H9 (cell line): Measurements from ENCODE around the gene SLC44A3. TPM values are rescaled to one million over a fixed set of nuclear protein-coding genes. Genes with fewer than 3 reads are reported as not detected.

Source experiments
- DNase-seq: peaks from one replicate; pipeline ENCODE4 v3.0.0-alpha.2; 2017
- H2AFZ ChIP-seq: one replicate; pipeline ENCODE4 v1.6.1; 2013; ENCODE audit warnings: mild to moderate bottlenecking, low read length, control low read depth, moderate library complexity
- H2AK5ac ChIP-seq: 2 replicates; pipeline ENCODE4 v1.6.1; 2013; ENCODE audit warnings: low read length, control low read depth, mixed read lengths; ENCODE audit not compliant: insufficient read length
- H2BK120ac ChIP-seq: one replicate; pipeline ENCODE4 v1.6.1; 2013; ENCODE audit warnings: low read depth, mild to moderate bottlenecking, low read length, control low read depth, inconsistent platforms; ENCODE audit not compliant: poor library complexity, severe bottlenecking
- H2BK12ac ChIP-seq: 2 replicates; pipeline ENCODE4 v1.6.1; 2013; ENCODE audit warnings: low read length, control low read depth, mixed read lengths, low read depth; ENCODE audit not compliant: insufficient read length
- H2BK15ac ChIP-seq: 2 replicates; pipeline ENCODE4 v1.6.1; 2013; ENCODE audit warnings: low read depth, low read length, control low read depth
- H2BK20ac ChIP-seq: one replicate; pipeline ENCODE4 v1.6.1; 2013; ENCODE audit warnings: low read depth, mild to moderate bottlenecking, low read length, control low read depth, inconsistent platforms; ENCODE audit not compliant: poor library complexity, severe bottlenecking
- H2BK5ac ChIP-seq: 2 replicates; pipeline ENCODE4 v1.6.1; 2013; ENCODE audit warnings: low read length, control low read depth, mixed read lengths; ENCODE audit not compliant: insufficient read length
- H3K14ac ChIP-seq: 2 replicates; pipeline ENCODE4 v1.6.1; 2013; ENCODE audit warnings: low read length, control low read depth; ENCODE audit not compliant: insufficient read depth
- H3K18ac ChIP-seq: 2 replicates; pipeline ENCODE4 v1.6.1; 2013; ENCODE audit warnings: low read depth, mild to moderate bottlenecking, mixed read lengths, low read length, control low read depth; ENCODE audit not compliant: insufficient read length
- H3K23ac ChIP-seq: 2 replicates; pipeline ENCODE4 v1.6.1; 2013; ENCODE audit warnings: low read length, control low read depth, mixed read lengths, low read depth; ENCODE audit not compliant: insufficient read length
- H3K23me2 ChIP-seq: 2 replicates; pipeline ENCODE4 v1.6.1; 2013; ENCODE audit warnings: low read depth, mild to moderate bottlenecking, mixed read lengths, low read length, control low read depth; ENCODE audit not compliant: insufficient read length, poor library complexity, severe bottlenecking
- H3K27ac ChIP-seq: 2 replicates; pipeline ENCODE4 v1.5.1; 2013; ENCODE audit warnings: low read length, control low read depth, mixed read lengths, low read depth; ENCODE audit not compliant: insufficient read length
- H3K27me3 ChIP-seq: 2 replicates; pipeline ENCODE4 v1.6.1; 2013; ENCODE audit warnings: low read length, control low read depth, inconsistent platforms; ENCODE audit not compliant: insufficient read depth
- H3K4ac ChIP-seq: 2 replicates; pipeline ENCODE4 v1.6.1; 2013; ENCODE audit warnings: low read depth, mild to moderate bottlenecking, control low read depth, inconsistent platforms, low read length, moderate library complexity
- H3K4me1 ChIP-seq: 2 replicates; pipeline ENCODE4 v1.6.1; 2013; ENCODE audit warnings: low read length, control low read depth, inconsistent platforms; ENCODE audit not compliant: insufficient read depth
- H3K4me2 ChIP-seq: 2 replicates; pipeline ENCODE4 v1.6.1; 2013; ENCODE audit warnings: low read length, control low read depth, mixed read lengths; ENCODE audit not compliant: insufficient read length, insufficient read depth
- H3K56ac ChIP-seq: 2 replicates; pipeline ENCODE4 v1.6.1; 2013; ENCODE audit warnings: low read depth, mild to moderate bottlenecking, mixed read lengths, low read length, control low read depth; ENCODE audit not compliant: insufficient read length
- H3K79me1 ChIP-seq: 2 replicates; pipeline ENCODE4 v1.6.1; 2013; ENCODE audit warnings: low read depth, mild to moderate bottlenecking, moderate library complexity, low read length, control low read depth, inconsistent platforms; ENCODE audit not compliant: insufficient read depth, poor library complexity, severe bottlenecking
- H3K79me2 ChIP-seq: 2 replicates; pipeline ENCODE4 v1.6.1; 2013; ENCODE audit warnings: low read length, control low read depth, inconsistent platforms; ENCODE audit not compliant: insufficient read depth
- H3K9ac ChIP-seq: 2 replicates; pipeline ENCODE4 v1.6.1; 2013; ENCODE audit warnings: low read length, control low read depth, mixed read lengths; ENCODE audit not compliant: insufficient read length; ENCODE audit errors: extremely low read depth
- H3K9me3 ChIP-seq: one replicate; pipeline ENCODE4 v1.6.1; 2013; ENCODE audit warnings: low read depth, low read length, inconsistent platforms; ENCODE audit not compliant: control insufficient read depth
- H3T11ph ChIP-seq: one replicate; pipeline ENCODE4 v1.6.1; 2013; ENCODE audit warnings: mild to moderate bottlenecking, low read length, control low read depth, inconsistent platforms
- H4K20me1 ChIP-seq: one replicate; pipeline ENCODE4 v1.6.1; 2013; ENCODE audit not compliant: control insufficient read depth, insufficient read length, insufficient read depth
- H4K5ac ChIP-seq: 2 replicates; pipeline ENCODE4 v1.6.1; 2013; ENCODE audit warnings: low read depth, mild to moderate bottlenecking, mixed read lengths, low read length, control low read depth; ENCODE audit not compliant: insufficient read length
- H4K8ac ChIP-seq: replicated peaks from 2 replicates; pipeline ENCODE4 v1.6.1; 2013; ENCODE audit warnings: low read length, control low read depth, mixed read lengths, low read depth; ENCODE audit not compliant: insufficient read length
- H4K91ac ChIP-seq: 2 replicates; pipeline ENCODE4 v1.6.1; 2013; ENCODE audit warnings: low read depth, mild to moderate bottlenecking, moderate library complexity, mixed read lengths, low read length, control low read depth; ENCODE audit not compliant: insufficient read length
- H3K27ac Mint-ChIP-seq, 3 experiments: 2 replicates in 2 of 3; 3 replicates in 1 of 3; pipeline ENCODE4 v1.8.0; 2020 to 2021; ENCODE audit warnings: mixed read lengths in 3 of 3, mild to moderate bottlenecking in 1 of 3, moderate library complexity in 1 of 3
- H3K27me3 Mint-ChIP-seq: 2 replicates; pipeline ENCODE4 v1.8.0; 2021; ENCODE audit warnings: low read depth, mild to moderate bottlenecking, moderate library complexity, mixed read lengths
- H3K36me3 Mint-ChIP-seq, 3 experiments: 2 replicates in 2 of 3; 3 replicates in 1 of 3; pipeline ENCODE4 v1.8.0; 2020 to 2021; ENCODE audit warnings: low read depth in 3 of 3, mixed read lengths in 3 of 3; ENCODE audit not compliant: insufficient read depth in 1 of 3
- H3K4me1 Mint-ChIP-seq, 2 experiments: 2 replicates each; pipeline ENCODE4 v1.8.0; 2020; ENCODE audit warnings: mixed read lengths in 2 of 2
- H3K4me3 Mint-ChIP-seq, 2 experiments: 2 replicates in 1 of 2; 3 replicates in 1 of 2; pipeline ENCODE4 v1.8.0; 2020 to 2021; ENCODE audit warnings: mild to moderate bottlenecking in 2 of 2, mixed read lengths in 2 of 2, moderate library complexity in 1 of 2
- H3K9me3 Mint-ChIP-seq, 2 experiments: 2 replicates in 1 of 2; 3 replicates in 1 of 2; pipeline ENCODE4 v1.8.0; 2020; ENCODE audit warnings: mild to moderate bottlenecking in 2 of 2, mixed read lengths in 2 of 2, moderate library complexity in 1 of 2
- WGBS: extraction: QIAGEN DNeasy Blood & Tissue Kit; methylation state at CpG from one replicate; pipeline ENCODE4 v1.1.7; 2013; ENCODE audit warnings: missing lambda C conversion rate, low lambda C conversion rate, mixed read lengths; ENCODE audit not compliant: insufficient read length; ENCODE audit errors: extremely low coverage; 5-methylcytosine and 5-hydroxymethylcytosine counted together
- total RNA-seq: library from RNA; stranded (reverse); gene quantifications from 2 replicates; pipeline ENCODE4 v1.2.1, GENCODE V29; 2021
- TF ChIP-seq, protein P1 (sequence below): fragments of 200-600 bp; sonication (generic); conservative IDR thresholded peaks from 3 replicates; pipeline ENCODE4 v1.8.0; 2021; ENCODE audit warnings: antibody characterized with exemption, mild to moderate bottlenecking

SLC44A3 gene
- total RNA-seq, 1 experiment from 2014 or later, result 5.5 TPM

DNA sequence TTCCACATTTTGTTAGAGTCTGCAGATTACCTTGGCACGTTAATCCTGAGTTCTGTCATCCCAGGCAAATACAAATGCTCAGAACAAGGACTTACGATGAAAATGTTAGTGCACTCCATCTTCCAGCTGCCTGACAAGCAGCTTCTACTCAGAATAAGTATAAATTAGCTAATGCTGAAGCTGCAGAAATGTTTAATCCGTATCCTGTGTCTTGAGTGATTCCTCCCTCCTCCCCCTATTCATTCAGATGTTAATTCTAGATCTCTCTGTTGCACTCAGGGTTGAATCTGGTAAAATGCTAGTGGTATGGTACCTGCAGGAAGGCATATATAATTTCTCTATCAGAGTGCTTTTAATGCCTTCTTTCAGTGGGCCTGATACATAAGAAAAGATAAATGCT, 66.9 kb downstream of the SLC44A3 start:
- Histone ChIP-seq H2BK20ac (no peak overlapping the region), H3K79me1 (no peaks in the 10 kb centered on the region), H2BK15ac (no peak overlapping the region), H3K56ac (no peak overlapping the region), H3K14ac (no peak overlapping the region), H3K4ac (no peak overlapping the region), H2BK5ac (no peak overlapping the region), H4K8ac (no peak overlapping the region), H3K27ac (no peak overlapping the region), H3K9me3 (no peaks in the 10 kb centered on the region), H2BK12ac (no peak overlapping the region), H3K23me2 (no peaks in the 10 kb centered on the region), H2AK5ac (no peak overlapping the region), H2BK120ac (no peak overlapping the region), H4K5ac (no peak overlapping the region), H3K4me2 (peak overlapping the region; percentile 38), H4K91ac (no peak overlapping the region), H3K9ac (no peak overlapping the region), H3K18ac (no peak overlapping the region), H2AFZ (no peak overlapping the region), H3K23ac (no peak overlapping the region), H3K4me1 (peaks cover 11% of the 10 kb centered on the region; the same call in 1 of the 2 replicates), H3T11ph (no peak overlapping the region), H3K79me2 (no peaks in the 10 kb centered on the region), H4K20me1 (no peaks in the 10 kb centered on the region), H3K27me3 (no peaks in the 10 kb centered on the region)
- no peak for DNase-seq
- no peaks in the 10 kb centered on the region; a peak in 1 of 5 replicates for H3K9me3 Mint-ChIP-seq
- TF ChIP-seq, protein P1, sequence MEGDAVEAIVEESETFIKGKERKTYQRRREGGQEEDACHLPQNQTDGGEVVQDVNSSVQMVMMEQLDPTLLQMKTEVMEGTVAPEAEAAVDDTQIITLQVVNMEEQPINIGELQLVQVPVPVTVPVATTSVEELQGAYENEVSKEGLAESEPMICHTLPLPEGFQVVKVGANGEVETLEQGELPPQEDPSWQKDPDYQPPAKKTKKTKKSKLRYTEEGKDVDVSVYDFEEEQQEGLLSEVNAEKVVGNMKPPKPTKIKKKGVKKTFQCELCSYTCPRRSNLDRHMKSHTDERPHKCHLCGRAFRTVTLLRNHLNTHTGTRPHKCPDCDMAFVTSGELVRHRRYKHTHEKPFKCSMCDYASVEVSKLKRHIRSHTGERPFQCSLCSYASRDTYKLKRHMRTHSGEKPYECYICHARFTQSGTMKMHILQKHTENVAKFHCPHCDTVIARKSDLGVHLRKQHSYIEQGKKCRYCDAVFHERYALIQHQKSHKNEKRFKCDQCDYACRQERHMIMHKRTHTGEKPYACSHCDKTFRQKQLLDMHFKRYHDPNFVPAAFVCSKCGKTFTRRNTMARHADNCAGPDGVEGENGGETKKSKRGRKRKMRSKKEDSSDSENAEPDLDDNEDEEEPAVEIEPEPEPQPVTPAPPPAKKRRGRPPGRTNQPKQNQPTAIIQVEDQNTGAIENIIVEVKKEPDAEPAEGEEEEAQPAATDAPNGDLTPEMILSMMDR, result no peak
- peaks cover 68 to 78% of the 10 kb centered on the region in 2 experiments for H3K4me1 Mint-ChIP-seq
- H3K27me3 Mint-ChIP-seq, result no peaks in the 10 kb centered on the region
- H3K4me3 Mint-ChIP-seq, result peak overlapping the region in 1 of 2 experiments; percentile 21; a peak in 2 of 5 replicates
- peak overlapping the region in 2 of 3 experiments; percentile 40 to 93; a peak in 3 of 7 replicates for H3K27ac Mint-ChIP-seq
- peaks cover 0 to 12% (median 7%) of the 10 kb centered on the region in 3 experiments; a peak in 4 of 7 replicates for H3K36me3 Mint-ChIP-seq
- no CpG with 5 or more reads among the region's 3 CpGs for WGBS
